Fibroblast of skin of abdomen (primary cell): ENCODE measurements around the gene GNB1L.
A peak's percentile ranks its signal among the peaks of the same experiment; 100 is the strongest.

Experiments used
- DNase-seq: peaks from one replicate; pipeline ENCODE4 v3.0.0-alpha.2; 2013

GNB1L gene

DNA sequence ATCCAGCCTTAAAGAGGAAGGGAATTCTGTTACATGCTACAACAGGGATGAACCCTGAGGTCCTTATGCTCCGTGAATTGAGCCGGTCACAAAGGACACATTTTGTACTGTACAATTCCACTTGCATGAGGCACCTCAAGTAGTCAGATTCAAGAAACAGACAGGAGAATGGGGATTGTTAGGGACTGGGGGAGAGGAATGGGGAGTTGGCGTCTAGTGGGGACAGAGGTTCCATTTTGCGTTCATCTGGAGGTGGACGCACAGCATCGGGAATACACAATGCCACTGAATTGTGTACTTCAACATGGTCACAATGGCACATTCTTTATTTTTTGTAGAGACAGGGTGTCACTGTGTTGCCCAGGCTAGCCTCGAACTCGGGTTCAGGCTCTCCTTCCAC is 80.0 kb downstream of the GNB1L start:
- DNase-seq: no peak

DNA sequence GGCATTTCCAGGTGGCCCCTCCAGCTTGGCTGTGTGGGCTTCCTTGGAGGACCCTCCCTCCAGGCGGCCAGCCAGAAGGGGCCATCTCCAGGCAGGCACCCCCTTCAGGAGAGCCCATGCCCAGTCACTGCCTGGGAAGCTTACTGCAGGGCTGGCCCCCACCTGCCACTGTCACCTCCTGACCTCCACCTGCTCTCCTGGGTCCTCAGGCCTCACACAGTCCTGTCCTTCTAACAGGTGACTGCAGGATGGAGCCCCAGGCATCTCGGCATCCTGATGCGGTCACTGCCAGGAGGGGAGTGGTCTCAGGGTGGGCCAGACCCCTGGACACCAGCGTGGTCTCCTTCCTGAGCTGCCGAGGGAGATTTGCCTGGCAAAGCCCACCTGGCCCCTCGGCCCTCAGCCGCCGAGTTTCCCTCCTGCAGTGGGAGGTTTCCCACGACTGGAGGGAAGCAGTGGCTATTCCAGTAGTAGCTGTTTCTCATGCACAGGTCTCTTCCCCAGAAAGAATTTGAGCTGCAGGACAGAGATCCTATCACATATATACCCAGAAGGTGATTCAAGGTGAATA is 81.1 kb downstream of the GNB1L start:
- DNase-seq: no peak

DNA sequence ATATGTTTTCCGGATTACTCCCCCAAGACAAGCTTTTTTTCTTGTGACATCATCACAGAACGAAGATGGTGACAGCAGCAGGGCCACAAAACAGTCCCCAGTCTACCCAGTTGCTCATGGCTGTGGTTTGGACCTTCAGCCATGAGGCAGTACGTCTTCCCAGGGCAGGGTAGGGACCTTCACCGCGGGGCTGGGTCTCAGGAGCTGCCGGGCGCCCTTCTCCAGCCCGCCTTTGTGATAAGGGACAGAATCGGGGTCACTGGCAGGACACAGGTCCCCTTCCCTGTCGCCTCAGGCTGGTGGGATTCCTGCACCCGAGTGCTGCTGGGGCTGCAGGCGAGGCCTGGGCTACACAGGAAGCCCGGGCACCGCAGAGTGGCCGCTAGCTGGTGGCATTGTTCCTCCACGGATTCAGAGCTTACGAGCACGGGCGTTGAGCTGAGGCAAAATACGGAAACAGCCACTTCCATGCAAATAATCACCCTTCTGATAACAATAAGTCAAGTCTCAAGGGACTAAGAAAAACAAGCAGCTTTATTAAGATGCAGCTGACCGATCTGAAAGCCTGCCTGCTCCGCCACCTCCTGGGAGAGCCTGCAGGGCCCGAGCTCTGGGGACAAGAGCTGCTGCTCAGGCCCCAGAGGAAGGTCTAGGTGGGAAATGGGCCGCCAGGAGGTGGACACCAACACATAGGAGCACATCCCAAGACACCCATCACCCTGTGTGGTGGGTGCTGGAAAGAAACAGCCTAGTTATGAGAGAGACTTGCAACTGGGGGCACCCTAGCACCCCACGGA is 81.8 kb downstream of the GNB1L start:
- DNase-seq: no peak

DNA sequence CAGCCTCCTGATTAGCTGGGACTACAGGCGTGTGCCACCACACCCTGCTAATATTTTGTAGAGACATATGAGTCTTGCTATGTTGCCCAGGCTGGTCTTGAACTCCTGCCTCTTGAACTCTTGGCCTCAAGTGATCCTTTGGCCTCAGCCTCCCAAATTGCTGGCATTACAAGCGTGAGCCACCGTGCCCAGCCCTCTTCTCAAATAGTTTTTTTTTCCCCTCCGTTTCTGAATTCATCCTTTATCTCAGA is 82.3 kb downstream of the GNB1L start:
- no peak for DNase-seq

DNA sequence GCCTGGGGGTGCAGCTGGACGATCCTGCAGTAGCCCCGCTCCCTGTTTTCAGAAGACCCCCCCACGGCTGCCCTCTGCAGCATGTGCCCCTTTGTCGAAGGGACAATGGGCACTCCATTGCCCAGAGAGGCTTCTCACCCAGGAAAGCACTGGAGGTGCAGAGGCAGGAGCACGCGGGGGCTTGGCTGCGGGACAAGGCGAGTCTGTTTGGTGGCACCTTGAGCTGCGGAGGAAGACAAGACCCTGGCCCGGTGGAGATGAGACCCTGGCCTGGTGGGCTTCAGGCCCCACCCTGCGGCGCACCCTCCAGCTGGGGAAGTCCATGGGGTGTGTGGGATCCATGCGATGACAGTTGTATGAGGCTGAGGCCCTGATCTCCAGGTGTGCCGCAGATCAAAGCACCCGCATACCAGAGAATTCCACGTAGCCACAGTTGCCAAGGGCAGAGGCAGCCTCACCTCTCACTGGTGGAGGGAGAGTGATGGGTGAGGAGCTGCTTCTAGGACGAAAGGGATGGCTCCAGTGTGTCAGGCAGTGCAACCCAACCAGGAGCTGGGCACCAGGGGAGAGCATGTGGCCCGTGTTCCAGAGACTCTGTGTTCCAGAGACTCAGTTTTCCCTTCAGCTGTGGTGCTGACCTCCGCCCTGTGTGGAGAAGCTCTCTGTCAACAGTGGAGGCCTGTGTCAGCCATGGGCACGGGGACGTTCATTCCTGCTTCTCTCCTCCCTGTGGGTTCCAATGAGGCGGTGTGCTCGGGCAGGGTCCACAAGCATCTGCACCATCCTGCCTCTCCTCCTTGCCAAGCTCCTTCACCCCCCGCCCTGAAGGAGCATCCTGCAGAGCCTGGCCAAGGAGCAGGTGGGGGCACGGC is 84.1 kb downstream of the GNB1L start:
- no peak for DNase-seq

DNA sequence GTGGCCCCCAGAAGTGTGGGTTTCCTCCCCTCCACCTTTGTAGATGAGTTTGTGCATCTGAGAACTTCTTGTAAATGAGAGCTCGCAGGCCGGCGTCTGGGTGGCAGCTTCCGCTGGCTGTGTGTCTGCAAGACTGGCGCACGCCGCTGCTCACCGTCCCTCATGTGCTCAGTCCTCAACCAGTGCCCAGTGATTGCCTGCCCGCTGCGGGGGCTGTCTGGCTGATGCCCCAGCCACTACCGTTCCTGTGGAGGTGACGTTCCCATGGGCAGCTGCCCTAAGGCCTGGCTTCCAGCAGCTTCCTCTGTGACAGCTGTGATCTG is 85.3 kb downstream of the GNB1L start:
- no peak for DNase-seq

DNA sequence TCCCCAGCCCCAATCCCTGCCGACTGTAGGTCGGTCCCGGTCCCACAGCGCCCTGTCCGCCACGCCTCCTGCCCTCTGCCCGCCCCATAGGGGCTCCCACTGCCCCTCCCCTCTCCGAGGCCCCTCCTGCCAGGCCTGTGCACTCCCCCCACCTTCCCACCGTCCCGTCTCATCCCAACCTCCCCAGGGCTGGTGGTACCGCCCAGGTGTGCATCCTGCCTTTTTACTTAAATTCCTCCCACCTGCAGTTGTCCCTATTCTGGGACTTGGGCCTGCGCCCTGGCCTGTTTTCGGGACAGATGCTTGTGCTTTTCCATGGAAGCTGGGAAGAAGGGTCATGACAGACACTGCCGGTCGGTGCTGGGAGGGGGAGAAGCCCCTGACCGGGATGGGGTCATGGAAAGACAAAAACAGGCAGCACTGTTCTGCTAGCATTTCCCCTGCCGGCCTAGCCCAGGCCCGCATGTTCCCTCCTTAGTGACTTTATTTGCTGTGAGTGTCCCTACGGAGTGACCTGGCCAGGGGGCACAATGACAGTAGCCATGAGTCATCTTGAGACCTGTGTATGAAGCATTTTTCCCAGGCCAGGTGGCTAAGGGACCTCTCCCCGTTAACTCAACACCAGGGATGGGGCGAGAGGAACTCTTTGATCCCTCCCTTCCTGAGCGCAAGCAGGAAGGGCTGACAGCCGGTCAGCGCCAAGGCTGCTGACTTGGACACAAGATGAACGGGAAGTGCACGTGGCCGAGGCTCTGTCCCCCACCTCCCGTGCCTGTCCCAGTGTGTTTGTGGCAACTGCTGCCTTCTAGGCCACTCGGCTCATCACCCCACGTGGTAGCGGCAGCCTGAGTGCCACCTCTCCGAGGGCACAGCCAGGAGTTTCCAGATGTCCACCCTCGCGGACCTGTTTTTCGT is 87.0 kb downstream of the GNB1L start:
- no peak for DNase-seq

DNA sequence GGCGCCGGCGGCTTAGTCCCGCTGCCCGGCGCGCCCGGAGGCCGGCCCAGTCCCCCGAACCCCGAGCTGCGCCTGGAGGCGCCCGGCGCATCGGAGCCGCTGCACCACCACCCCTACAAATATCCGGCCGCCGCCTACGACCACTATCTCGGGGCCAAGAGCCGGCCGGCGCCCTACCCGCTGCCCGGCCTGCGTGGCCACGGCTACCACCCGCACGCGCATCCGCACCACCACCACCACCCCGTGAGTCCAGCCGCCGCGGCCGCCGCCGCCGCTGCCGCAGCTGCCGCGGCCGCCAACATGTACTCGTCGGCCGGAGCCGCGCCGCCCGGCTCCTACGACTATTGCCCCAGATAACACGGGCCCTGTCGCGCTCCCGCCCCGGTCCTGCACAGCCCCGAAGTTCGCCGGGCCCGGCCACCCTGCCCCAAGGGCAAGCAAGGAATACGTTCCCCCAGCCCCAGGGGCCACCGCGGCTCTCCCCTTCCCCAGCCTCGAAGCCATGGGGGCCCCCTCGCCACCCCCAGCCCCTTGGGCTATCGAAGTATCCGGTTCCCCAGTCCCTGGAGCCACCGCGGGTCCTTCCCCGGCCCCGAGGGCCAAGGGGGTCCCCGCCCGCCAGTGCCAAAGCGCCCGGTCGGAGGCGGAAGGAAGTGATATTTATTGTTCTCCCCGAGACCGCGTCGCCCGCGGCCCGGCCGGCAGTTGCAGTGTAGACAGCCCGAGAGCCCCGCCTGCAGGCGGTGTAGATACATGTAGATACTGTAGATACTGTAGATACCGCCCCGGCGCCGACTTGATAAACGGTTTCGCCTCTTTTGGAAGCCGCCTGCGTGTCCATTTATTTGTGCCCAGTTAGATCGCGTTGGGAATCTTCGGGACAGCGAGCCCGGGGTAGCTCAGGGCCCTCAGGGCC is 87.9 kb downstream of the GNB1L start:
- DNase-seq: no peak

DNA sequence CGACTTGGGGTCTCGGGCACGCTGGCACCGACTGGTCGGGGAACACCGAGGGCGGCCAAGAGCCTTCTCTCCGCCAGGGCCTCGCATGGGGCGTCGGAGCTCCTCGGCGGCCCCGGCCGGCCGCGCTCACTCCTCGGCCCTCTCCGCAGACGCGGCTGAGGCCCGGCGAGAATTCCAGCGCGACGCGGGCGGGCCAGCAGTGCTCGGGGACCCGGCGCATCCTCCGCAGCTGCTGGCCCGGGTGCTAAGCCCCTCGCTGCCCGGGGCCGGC is 88.5 kb downstream of the GNB1L start:
- DNase-seq: no peak

DNA sequence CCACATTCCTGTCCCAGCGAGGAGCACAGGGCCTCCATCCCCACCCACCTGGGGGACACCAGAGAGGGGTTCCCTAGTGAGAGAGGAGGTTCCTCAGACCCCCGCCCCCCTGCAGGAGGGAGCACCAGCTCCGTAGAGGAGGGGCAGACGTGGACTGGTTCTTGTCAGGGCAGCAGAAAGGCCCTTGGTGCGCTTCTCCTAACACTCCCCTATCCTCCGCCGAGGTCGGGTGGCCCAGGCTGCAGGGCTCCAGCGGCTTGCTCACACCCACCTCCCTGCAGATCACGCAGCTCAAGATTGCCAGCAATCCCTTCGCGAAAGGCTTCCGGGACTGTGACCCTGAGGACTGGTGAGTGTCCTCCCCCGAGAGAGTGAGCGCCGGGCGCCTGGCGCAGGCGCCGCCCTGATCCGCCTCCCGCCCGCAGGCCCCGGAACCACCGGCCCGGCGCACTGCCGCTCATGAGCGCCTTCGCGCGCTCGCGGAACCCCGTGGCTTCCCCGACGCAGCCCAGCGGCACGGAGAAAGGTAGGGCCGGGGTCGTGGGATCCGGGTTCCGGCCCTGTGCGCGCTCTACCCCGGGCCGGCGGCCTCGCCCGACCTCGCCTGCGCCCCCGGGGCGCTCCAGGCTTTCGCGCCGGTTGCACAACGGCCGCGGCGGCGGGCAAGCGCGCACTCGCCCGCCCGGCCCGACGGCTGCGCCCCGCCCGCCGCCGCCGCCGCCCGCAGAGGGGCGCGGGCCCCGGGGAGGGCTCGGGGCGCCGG is 89.0 kb downstream of the GNB1L start:
- DNase-seq: no peak

DNA sequence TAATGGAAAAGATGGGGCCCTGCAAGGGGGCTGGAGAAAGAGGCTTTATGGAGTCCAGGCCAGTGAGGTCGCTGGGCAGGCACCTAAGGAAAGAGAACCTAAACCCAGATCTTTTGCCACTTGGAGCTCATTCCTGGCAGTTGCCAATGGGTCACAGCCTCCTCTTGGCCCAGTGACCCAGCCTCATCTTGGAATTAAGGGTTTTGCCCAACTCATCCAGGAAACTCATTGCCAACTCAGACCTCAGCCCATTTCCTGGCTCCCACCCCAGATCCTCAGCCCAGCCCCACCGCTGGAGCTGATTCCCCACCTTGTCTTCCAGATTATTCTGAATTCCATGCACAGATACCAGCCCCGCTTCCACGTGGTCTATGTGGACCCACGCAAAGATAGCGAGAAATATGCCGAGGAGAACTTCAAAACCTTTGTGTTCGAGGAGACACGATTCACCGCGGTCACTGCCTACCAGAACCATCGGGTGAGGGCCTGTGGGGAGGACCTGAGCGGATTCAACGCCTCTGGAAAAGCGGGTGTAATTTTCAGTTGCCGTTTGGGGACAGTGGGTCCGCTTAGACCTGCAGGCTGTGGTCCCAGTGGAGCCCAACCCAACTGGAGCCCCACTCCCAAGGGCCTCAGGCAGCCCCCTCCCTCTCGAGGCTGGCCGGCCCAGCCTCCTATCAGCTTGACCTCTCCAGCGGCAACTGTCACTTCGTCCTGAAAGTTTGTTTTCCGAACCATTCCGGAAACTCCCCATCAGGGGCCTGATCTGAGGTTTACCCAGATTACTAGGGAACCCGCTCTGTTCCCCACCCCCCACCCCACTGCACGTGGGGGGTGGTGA is 89.8 kb downstream of the GNB1L start:
- no peak for DNase-seq

DNA sequence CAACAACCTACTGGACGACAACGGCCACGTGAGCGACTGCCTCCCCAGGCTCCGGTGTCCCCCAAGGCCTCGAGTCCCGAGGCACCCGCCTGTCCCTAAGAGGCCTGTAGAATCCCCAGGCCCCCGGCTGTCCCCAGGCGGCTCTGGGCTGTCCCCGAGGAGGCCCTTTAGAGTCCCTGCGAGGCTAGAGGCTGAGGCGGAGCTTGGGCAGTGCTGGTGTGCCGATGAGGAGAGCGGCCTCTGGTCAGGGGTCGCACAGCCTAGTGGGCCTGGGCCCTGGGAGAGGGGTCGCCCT is 90.4 kb downstream of the GNB1L start:
- DNase-seq: no peak

DNA sequence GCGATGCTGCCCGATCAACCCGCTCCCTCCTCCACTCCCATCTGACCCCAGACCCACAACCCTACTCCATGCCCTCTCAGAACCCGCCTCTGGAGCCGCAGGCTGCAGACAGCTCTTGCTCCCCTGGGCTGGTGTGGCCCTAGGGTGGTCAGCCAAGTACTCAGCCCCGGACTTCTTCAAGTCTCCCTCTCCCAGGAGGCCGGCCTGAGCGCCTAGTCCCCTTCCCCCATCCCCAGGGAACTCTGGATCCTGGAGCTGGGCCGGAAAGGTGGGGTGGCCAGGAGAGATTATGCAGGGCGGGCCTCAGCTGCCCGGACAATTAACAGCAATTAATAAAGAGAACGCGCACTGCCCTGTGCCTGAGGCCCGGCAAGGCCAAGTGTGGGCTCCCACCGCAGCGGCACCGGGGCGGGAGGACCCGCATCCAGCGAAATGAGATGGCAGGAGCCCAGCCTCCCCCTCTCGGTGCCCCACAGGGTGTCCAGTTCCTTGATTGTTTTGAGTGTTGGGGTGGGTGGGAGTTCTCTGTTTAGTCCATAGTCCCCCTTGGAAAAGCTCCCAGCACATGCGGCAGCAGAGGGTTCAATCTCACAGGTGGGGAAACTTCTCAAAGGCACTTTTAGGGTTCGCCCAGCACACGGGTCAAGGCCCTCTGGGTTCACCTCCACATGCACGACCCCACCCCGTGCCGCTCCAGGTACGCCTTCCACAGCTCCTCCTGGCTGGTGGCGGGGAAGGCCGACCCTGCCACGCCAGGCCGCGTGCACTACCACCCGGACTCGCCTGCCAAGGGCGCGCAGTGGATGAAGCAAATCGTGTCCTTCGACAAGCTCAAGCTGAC is 91.0 kb downstream of the GNB1L start:
- no peak for DNase-seq

DNA sequence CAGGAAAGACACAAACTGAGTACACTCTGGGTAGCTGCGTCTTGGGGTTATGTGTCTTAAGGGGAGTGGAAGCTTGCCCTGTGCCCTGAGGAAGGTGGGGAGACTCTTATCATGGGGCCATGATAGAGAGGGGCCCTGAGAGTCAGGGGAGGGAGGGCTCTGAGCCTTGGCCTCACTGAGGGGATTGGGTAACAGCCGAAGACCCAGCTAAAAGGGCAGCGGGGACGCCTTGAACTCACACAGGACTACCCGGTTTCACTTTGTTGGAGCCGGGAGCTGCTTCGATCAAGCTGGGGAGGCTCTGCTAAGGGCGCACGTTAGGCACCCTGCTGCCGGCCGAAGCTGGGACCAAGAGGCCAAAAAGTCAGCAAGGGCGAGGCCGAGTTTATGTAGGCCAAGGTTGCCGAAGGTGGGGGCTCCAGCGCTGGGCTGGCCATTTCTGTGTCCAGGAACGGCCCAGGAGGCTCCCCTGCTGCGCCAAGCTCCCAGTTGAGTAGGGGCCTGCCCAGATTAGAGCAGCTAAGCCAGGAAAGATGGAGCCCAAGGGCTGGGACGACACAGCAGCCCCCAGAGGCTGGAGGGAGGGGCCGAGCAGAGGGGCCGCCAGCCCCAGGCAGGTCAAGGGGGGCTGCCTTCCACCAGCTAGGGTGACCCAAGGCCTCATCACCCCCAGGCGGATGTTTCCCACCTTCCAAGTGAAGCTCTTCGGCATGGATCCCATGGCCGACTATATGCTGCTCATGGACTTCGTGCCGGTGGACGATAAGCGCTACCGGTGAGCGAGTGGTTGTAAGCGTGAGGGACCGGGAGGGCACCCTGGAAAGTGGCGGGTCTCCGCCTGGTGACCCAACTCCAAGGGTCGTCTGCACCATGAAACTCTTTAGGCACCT is 91.9 kb downstream of the GNB1L start:
- DNase-seq: no peak

DNA sequence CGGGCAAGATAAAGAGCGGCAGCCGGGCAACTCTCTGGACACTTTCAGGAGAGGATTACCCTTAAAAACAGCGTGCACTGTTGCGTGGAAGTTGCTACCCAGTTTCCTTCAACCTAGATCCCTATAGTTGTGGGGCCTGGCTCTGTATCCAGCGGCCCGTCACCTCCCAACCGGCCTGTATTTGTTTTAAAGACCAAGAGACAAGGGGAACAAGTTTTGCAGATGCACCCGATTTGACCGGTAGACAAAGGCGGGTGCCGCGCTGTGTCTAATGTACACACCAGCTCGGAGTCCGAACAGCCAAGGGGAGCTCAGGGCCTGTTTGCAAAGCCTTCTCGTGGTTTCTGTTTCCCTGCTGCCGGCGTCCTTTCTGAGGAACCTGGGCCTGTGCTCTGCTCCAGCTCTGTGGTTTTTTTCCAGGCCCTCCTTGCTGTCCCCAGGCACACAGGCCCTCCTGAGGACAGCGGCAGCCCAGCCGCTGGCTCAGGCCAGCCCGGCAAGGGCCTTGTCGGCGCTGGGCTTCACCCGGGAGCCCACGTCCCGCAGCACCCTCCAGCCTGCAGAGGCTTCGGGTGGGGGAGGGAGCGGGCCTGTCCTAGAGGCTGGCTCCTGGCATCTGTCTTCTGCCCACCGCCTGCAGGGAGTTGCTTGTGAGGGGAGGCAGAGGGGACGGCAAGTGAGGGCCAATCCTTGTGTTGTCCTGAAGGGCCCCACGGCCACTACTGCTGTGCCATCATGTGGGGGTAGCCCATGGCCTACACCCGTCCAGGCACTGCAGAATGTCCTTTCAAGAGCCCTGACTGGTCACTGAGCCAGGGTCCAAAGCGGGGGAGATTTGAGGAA is 92.7 kb downstream of the GNB1L start:
- DNase-seq: peak; percentile 20

DNA sequence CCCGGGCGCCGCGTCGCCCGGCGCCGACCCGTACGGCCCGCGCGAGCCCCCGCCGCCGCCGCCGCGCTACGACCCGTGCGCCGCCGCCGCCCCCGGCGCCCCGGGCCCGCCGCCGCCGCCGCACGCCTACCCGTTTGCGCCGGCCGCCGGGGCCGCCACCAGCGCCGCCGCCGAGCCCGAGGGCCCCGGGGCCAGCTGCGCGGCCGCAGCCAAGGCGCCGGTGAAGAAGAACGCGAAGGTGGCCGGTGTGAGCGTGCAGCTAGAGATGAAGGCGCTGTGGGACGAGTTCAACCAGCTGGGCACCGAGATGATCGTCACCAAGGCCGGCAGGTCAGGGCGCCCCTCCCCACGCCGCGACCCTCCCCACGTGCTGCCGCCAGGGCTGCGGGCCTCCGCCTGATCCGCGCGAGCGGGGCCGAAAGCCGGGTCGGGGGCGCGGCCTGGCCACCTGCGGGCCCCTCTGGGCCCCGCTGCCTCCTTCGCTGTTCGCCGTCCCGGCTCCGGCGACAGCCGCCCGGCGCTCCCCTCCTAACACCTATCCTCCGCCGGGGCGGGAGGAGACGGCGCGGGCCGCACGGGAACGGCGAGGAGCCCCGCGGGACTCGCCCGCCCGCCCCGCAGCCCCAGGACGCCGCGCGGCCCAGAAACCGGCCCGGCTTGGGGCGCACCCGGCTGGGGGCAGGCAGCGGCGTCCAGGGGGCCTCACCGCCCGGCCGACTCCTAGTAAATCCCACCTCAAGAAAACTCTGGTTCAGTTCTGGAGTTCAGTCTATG is 93.5 kb downstream of the GNB1L start:
- no peak for DNase-seq
